OCI-LY3 (cell line): ENCODE results near the gene ADNP.

Experiments used
- H2AFZ ChIP-seq: fragments of 200-600, 300-600 bp; shearing (Covaris generic); 2 replicates; pipeline ENCODE4 v1.6.0; 2014; ENCODE audit warnings: antibody characterized with exemption, low read depth, low read length
- H3K27ac ChIP-seq: fragments of 200-600, 300-600 bp; sonication (generic); 2 replicates; pipeline ENCODE4 v1.5.1; 2014; ENCODE audit warnings: mild to moderate bottlenecking, low read length, moderate library complexity, mixed read lengths
- H3K27me3 ChIP-seq: fragments of 200-600, 300-600 bp; sonication (generic); 2 replicates; pipeline ENCODE4 v1.6.1; 2014; ENCODE audit warnings: low read depth, low read length, mixed read lengths
- H3K36me3 ChIP-seq: fragments of 200-600, 300-600 bp; sonication (generic); replicated peaks from 2 replicates; pipeline ENCODE3; 2014; ENCODE audit warnings: low read depth, low read length, mixed read lengths
- H3K4me1 ChIP-seq: fragments of 300-600, 200-600 bp; sonication (generic); 2 replicates; pipeline ENCODE4 v1.6.1; 2014; ENCODE audit warnings: low read length, mixed read lengths
- H3K4me2 ChIP-seq: fragments of 200-600, 300-600 bp; sonication (generic); 2 replicates; pipeline ENCODE4 v1.6.1; 2014; ENCODE audit warnings: low read length, mixed read lengths
- H3K4me3 ChIP-seq: fragments of 300-600, 200-600 bp; sonication (generic); 2 replicates; pipeline ENCODE4 v1.5.1; 2014; ENCODE audit warnings: antibody characterized with exemption, mild to moderate bottlenecking, low read length, moderate library complexity
- H3K79me2 ChIP-seq: fragments of 300-600, 200-600 bp; shearing (Covaris generic); 2 replicates; pipeline ENCODE4 v1.6.1; 2014; ENCODE audit warnings: mild to moderate bottlenecking, low read length, mixed read lengths
- H3K9ac ChIP-seq: fragments of 300-600, 200-600 bp; shearing (Covaris generic); 2 replicates; pipeline ENCODE4 v1.6.0; 2014; ENCODE audit warnings: mild to moderate bottlenecking, low read length, moderate library complexity
- H3K9me3 ChIP-seq: fragments of 200-600, 300-600 bp; shearing (Covaris generic); 2 replicates; pipeline ENCODE4 v1.6.1; 2014; ENCODE audit warnings: low read length, mixed read lengths; ENCODE audit not compliant: insufficient read depth
- H4K20me1 ChIP-seq: fragments of 200-600, 300-600 bp; sonication (generic); 2 replicates; pipeline ENCODE4 v1.6.1; 2016; ENCODE audit warnings: low read length, mixed read lengths; ENCODE audit not compliant: insufficient read depth
- CTCF ChIP-seq: fragments of 200-600, 300-600 bp; sonication (generic); IDR thresholded peaks from 2 replicates; pipeline ENCODE4 v1.5.1; 2014; ENCODE audit warnings: antibody characterized with exemption, low read length, low read depth
- EZH2phosphoT487 ChIP-seq: fragments of 200-600 bp; shearing (Covaris generic); IDR thresholded peaks from 2 replicates; pipeline ENCODE4 v1.6.1; 2018; ENCODE audit warnings: antibody characterized with exemption, mixed run types, low read depth

The ADNP gene

GRCh38 chr20:50865591-50865990, 65.6 kb downstream of the ADNP start:
- Histone ChIP-seq H3K36me3 (no peaks in the 10 kb centered on the region), H2AFZ (no peak overlapping the region), H4K20me1 (no peaks in the 10 kb centered on the region), H3K27ac (no peak overlapping the region), H3K9ac (no peak overlapping the region), H3K4me1 (no peaks in the 10 kb centered on the region), H3K79me2 (no peaks in the 10 kb centered on the region), H3K4me3 (no peak overlapping the region), H3K9me3 (no peaks in the 10 kb centered on the region), H3K4me2 (no peak overlapping the region), H3K27me3 (no peaks in the 10 kb centered on the region)
- TF ChIP-seq CTCF (no peak), EZH2phosphoT487 (no peak)

GRCh38 chr20:50865114-50865513, 66.1 kb downstream of the ADNP start:
- H3K4me2 ChIP-seq = no peak overlapping the region
- H3K79me2 ChIP-seq = no peaks in the 10 kb centered on the region
- no peak overlapping the region for H3K4me3 ChIP-seq
- H4K20me1 ChIP-seq = no peaks in the 10 kb centered on the region
- no peaks in the 10 kb centered on the region for H3K36me3 ChIP-seq
- no peak overlapping the region for H3K9ac ChIP-seq
- no peaks in the 10 kb centered on the region for H3K27me3 ChIP-seq
- no peak overlapping the region for H3K27ac ChIP-seq
- no peaks in the 10 kb centered on the region for H3K4me1 ChIP-seq
- no peak overlapping the region for H2AFZ ChIP-seq
- TF ChIP-seq CTCF (no peak), EZH2phosphoT487 (no peak)
- H3K9me3 ChIP-seq = no peaks in the 10 kb centered on the region

GRCh38 chr20:50862546-50862945, 68.7 kb downstream of the ADNP start:
- Histone ChIP-seq H3K4me3 (no peak overlapping the region), H4K20me1 (no peaks in the 10 kb centered on the region), H3K9me3 (no peaks in the 10 kb centered on the region), H3K9ac (no peak overlapping the region), H3K27me3 (no peaks in the 10 kb centered on the region), H3K4me1 (no peaks in the 10 kb centered on the region), H3K36me3 (no peaks in the 10 kb centered on the region), H3K79me2 (no peaks in the 10 kb centered on the region), H3K4me2 (no peak overlapping the region), H2AFZ (no peak overlapping the region), H3K27ac (no peak overlapping the region)
- TF ChIP-seq CTCF (no peak), EZH2phosphoT487 (no peak)

GRCh38 chr20:50861012-50861411, 70.2 kb downstream of the ADNP start:
- Histone ChIP-seq H3K4me3 (no peak overlapping the region), H3K36me3 (no peaks in the 10 kb centered on the region), H3K9ac (no peak overlapping the region), H3K27me3 (no peaks in the 10 kb centered on the region), H3K4me2 (no peak overlapping the region), H2AFZ (no peak overlapping the region), H3K79me2 (no peaks in the 10 kb centered on the region), H3K4me1 (no peaks in the 10 kb centered on the region), H3K27ac (no peak overlapping the region), H3K9me3 (no peaks in the 10 kb centered on the region), H4K20me1 (no peaks in the 10 kb centered on the region)
- no peak for TF ChIP-seq EZH2phosphoT487
- TF ChIP-seq CTCF = no peak
